HepG2 (cell line): ENCODE results near the gene PIK3R3. TPM values are rescaled to one million over a fixed set of nuclear protein-coding genes. Genes with fewer than 3 reads are reported as not detected.

Experiments used
- AHDC1 ChIP-seq: sonication (generic); formaldehyde crosslinking; IDR thresholded peaks from 2 replicates; pipeline ENCODE4 v1.5.1; 2020; ENCODE audit warnings: mild to moderate bottlenecking, missing genetic modification reagents, borderline replicate concordance
- ASH2L ChIP-seq: fragments of 300-600, 200-600 bp; sonication (generic); IDR thresholded peaks from 2 replicates; pipeline ENCODE4 v1.7.0; 2017; ENCODE audit warnings: low read depth, mild to moderate bottlenecking, moderate library complexity, mixed read lengths, low read length; ENCODE audit not compliant: insufficient read length
- CTCF ChIP-seq: sonication (generic); formaldehyde crosslinking; IDR thresholded peaks from 2 replicates; pipeline ENCODE4 v1.5.0; 2020; ENCODE audit warnings: mild to moderate bottlenecking, missing genetic modification reagents, moderate library complexity
- FLYWCH1 ChIP-seq: sonication (generic); formaldehyde crosslinking; IDR thresholded peaks from 2 replicates; pipeline ENCODE4 v1.8.1; 2023; ENCODE audit warnings: mild to moderate bottlenecking, missing genetic modification reagents
- MLXIP ChIP-seq: sonication (generic); formaldehyde crosslinking; IDR thresholded peaks from 2 replicates; pipeline ENCODE4 v1.9.0; 2021; ENCODE audit warnings: missing genetic modification reagents, borderline replicate concordance
- POGZ ChIP-seq: sonication (generic); formaldehyde crosslinking; IDR thresholded peaks from 2 replicates; pipeline ENCODE4 v1.4.0; 2020; ENCODE audit warnings: mild to moderate bottlenecking, missing genetic modification reagents
- RBM39 ChIP-seq: fragments of 200-400 bp; formaldehyde crosslinking; IDR thresholded peaks from one replicate; pipeline ENCODE4 v1.6.1; 2018; ENCODE audit warnings: antibody characterized with exemption, mild to moderate bottlenecking, low read depth, low read length; ENCODE audit not compliant: poor library complexity, severe bottlenecking
- SRSF4 ChIP-seq: fragments of 200-400 bp; formaldehyde crosslinking; IDR thresholded peaks from one replicate; pipeline ENCODE4 v1.6.1; 2018; ENCODE audit warnings: mild to moderate bottlenecking, low read depth, low read length, moderate library complexity; ENCODE audit not compliant: poor library complexity, severe bottlenecking
- ZBTB3 ChIP-seq: sonication (generic); formaldehyde crosslinking; IDR thresholded peaks from 2 replicates; pipeline ENCODE4 v1.4.0; 2020; ENCODE audit warnings: low read depth, mild to moderate bottlenecking, moderate library complexity, missing genetic modification reagents, borderline replicate concordance
- ZBTB44 ChIP-seq: sonication (generic); formaldehyde crosslinking; IDR thresholded peaks from 2 replicates; pipeline ENCODE4 v1.4.0; 2020; ENCODE audit warnings: missing genetic modification reagents
- ZFP82 ChIP-seq: sonication (generic); formaldehyde crosslinking; IDR thresholded peaks from 2 replicates; pipeline ENCODE4 v1.5.1; 2020; ENCODE audit warnings: mild to moderate bottlenecking, missing genetic modification reagents, borderline replicate concordance
- ZFP91 ChIP-seq: sonication (generic); formaldehyde crosslinking; IDR thresholded peaks from 2 replicates; pipeline ENCODE4 v1.9.0; 2022; ENCODE audit warnings: missing genetic modification reagents, mild to moderate bottlenecking, borderline replicate concordance
- ZNF605 ChIP-seq: sonication (generic); formaldehyde crosslinking; IDR thresholded peaks from 2 replicates; pipeline ENCODE4 v1.8.0; 2022; ENCODE audit warnings: mild to moderate bottlenecking, missing genetic modification reagents
- polyA plus RNA-seq, 8 experiments: library from polyadenylated mRNA; depleted of rRNA in 3 of 8; stranded (reverse) in 7 of 8; unstranded in 1 of 8; fragments of >200 nt; fragmentation: Illumina TruSeq in 4 of 8; extraction: Trizol in 4 of 8; gene quantifications; 2 replicates each; pipeline versions ENCODE4 v1.2.1 to v1.2.3, GENCODE V29; 2011 to 2016; ENCODE audit warnings: low read depth in 4 of 8, missing spikeins in 1 of 8, mixed read lengths in 1 of 8; ENCODE audit not compliant: insufficient read depth in 1 of 8
- total RNA-seq, 5 experiments: library from RNA; depleted of rRNA; stranded (reverse); fragments of >200 nt; fragmentation: Illumina TruSeq; extraction: Trizol; gene quantifications; 2 replicates each; pipeline ENCODE4 v1.2.3, GENCODE V29; 2016; ENCODE audit warnings: low read depth in 1 of 5

PIK3R3 gene
- total and polyA plus RNA-seq, 2 of the 13 experiments (the other 11 are each of a cell fraction or from before 2014, with no cell fraction given): 0.37 to 6.9 TPM

- TF ChIP-seq RBM39: peak; percentile 85
- peak; percentile 99 for TF ChIP-seq ZNF605 (CRISPR knock-in tag)
- no peak for TF ChIP-seq CTCF (CRISPR knock-in tag)
- TF ChIP-seq MLXIP (CRISPR knock-in tag): peak; percentile 63; the same call in 1 of the 2 replicates
- TF ChIP-seq ZFP82 (CRISPR knock-in tag): peak; percentile 94
- no peak for TF ChIP-seq SRSF4
- peak; percentile 72 for TF ChIP-seq ASH2L
- peak; percentile 92 for TF ChIP-seq FLYWCH1 (CRISPR knock-in tag)
- TF ChIP-seq AHDC1: peak; percentile 65; the same call in 1 of the 2 replicates
- no peak; the same call in 1 of the 2 replicates for TF ChIP-seq ZBTB3 (CRISPR knock-in tag)
- TF ChIP-seq POGZ (CRISPR knock-in tag): peak; percentile 42
- peak; percentile 95 for TF ChIP-seq ZBTB44 (CRISPR knock-in tag)
- TF ChIP-seq ZFP91: peak; percentile 95
Observed at GRCh38 chr1:46132529-46133180, at the start of gene PIK3R3 (continued).
